GM19239 (cell line): Measurements from ENCODE around the gene FMN2.

ENCODE experiments used
- DNase-seq: peaks from one replicate; pipeline ENCODE4 v3.0.0; 2011; ENCODE audit warnings: low spot score; ENCODE audit not compliant: insufficient read length
- FAIRE-seq: peaks from 2 replicates; lab custom pipeline; 2011; peaks lifted over from hg19 to GRCh38; lab: Jason Lieb, UNC

FMN2 gene

DNA sequence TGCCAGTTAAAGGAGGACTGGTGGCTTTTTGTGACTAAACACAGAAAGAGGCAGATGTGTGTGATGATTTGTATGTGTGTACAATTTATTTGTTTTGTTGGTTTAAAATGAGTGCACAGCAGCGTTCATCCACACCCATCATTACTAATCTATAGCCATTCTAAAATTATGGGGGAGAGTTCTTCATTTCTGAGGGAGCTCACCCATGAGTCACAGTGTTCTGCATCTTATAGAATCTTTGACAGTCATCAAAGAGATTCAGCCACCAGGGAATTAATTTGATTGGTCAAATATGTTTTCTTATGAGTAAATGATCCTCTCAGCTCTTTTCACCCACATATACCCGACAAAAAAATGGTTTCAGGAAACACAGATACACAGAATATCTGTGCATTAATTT is 372.4 kb downstream of the FMN2 start:
- DNase-seq (no peak), FAIRE-seq (no peak)

DNA sequence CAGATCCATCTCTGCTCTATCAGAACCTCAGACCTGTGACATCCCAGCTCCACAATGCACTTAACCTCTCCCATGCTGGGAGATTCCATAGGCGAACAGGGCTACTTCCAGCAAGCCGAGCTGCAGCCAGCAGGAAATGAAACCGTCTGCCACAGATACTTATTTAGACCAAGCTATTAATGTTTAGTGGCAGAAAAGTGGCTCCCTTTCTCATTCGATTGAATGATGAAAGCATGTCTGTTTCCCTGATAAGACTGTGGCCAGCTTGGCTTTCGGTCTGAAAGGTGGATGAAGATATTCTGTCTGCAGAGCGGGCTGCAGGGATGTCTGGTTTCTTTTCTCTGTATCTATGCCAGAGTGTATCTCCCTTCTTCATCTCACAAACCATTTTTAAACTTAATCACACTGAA is 373.9 kb downstream of the FMN2 start:
- DNase-seq (no peak), FAIRE-seq (no peak)

DNA sequence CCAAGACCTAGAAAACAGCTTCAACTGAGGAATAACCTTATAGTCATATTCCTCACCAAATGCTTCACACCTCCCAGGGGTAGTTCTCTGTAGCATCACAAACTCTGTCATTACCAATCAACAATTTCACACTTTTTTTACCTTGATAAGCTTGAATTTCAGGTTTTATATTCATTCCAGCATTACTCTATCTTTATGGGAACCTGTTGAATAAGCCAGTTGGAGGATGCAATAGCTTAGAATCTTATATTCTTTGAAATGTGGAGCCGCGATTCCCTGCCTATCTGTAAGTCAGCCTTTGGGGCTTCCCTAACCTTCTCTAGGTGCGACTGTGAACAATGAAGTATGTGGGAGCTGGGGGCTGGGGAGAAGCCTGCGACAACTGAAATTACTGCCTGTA is 374.8 kb downstream of the FMN2 start:
- DNase-seq (no peak), FAIRE-seq (no peak)

DNA sequence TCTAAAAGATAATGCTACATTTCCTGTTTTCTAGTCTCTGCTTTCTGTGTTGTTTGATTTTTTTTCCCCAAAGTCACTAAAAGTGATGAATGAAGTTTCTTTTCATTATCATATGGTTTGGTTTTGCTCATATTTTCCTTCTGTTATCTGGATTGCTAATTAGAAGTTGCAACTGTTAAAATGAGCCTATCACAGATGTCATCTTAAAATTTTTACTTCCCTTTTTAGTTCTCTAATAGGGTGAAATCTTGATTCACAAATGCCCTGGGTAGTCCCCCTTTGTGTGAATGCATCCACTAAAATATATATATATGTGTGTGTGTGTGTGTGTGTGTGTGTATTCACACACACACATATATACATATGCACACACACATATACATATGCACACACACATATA is 376.2 kb downstream of the FMN2 start:
- no peak for FAIRE-seq
- DNase-seq: no peak

DNA sequence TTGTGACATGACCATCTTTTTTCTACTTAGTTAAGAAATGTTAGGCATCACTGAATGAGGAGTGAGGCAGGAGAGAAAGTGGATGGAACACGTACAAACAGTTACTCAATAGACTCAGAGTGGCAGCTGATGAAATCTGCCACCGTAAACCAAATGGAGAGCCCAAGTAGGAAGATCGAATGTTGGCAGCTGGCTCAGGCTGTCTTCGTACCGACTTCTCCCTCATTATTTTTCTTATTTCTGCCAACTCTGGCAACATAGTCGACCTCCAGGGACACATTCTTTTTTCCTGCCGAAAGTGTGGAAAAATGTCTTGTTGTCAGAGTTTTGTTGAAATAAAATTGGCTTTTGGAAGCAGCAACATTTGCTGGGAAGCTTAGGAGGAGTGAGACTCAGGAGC is 377.0 kb downstream of the FMN2 start:
- FAIRE-seq: no peak
- no peak for DNase-seq

DNA sequence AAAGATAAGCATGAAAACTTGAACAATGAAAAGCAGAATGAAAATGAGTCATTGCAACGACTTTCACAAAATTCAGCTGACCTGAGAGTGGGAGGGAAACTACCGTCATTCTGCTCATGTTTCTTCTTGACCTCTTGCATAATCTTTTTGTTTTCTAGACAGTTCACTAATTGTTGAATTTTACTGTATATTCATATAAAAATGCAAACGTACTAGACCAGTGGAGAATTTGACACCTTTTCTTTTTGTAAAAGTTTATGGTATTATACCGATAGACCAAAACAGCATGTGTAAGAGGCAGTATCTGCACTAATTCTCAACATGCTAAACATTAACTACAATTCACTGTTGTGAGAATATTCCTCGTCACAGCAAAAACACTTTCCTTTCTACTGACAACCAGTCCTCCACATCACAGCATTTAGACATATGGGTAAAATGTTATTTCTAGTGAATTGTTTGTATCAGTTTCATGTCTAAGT is 382.5 kb downstream of the FMN2 start:
- no peak for FAIRE-seq
- DNase-seq: no peak

DNA sequence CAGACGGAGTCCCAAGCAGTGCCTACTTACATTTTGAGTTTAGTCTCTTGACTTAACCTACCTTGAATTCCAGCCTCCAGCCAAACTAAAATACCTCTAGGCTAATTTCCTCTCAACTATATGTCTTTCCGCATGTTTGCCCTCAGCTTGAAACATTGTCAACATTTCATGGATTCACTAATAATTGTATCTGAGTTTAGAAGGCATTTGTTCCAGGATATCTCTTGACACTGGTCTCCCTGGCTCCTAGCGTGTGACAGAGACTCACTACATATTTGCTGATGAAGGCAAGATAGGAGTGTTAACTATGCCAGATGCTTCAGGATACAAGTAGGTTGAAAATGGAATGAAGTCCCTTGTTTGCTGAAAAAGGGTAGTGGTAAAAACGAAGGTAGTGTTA is 384.1 kb downstream of the FMN2 start:
- DNase-seq (no peak), FAIRE-seq (no peak)

DNA sequence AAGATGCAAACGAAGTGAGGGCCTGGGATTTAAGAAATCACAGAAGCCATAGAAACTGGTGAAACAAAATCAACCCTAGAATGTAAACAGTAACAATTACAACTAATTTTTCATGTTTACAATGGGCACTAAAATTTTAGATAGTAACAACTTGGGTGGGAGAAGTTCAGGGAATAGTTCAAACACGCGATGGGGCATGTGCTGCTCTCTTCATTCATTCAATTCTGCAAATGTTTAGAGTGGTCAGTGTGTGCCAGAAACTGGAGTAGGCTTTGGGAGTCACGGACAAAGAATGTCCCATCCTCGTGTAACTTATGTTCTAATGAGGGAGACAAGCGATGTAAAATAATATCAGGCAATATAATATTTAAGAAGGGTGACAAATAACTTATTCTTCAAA is 386.9 kb downstream of the FMN2 start:
- DNase-seq (no peak), FAIRE-seq (no peak)

DNA sequence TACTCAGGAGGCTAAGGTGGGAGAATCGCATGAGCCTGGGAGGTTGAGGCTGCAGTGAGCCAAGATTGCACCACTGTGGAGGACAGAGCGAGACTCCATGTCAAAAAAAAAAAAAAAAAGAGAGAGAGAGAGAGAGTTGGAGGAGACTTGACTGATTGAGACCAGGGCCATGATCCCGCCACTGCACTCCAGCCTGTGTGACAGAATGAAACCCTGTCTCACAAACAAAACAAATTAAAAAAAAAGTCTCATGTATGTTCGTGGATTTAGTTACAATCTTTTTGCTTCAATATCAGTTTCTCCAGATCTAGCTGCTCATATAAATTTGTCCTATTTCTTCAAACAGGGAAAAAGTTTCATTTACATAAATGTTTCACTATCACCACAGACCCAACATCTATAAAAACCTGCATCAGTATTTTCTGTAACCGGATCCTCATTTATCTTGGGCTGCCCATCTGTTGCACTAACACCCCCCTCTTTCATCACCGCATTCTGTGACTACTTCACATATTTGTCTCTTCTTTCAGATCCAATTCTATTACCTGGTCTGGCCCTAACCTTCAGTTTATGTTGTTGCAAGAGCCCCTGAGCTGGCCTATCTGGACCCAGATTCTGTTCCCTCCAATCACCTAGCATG is 393.2 kb downstream of the FMN2 start:
- no peak for FAIRE-seq
- no peak for DNase-seq

DNA sequence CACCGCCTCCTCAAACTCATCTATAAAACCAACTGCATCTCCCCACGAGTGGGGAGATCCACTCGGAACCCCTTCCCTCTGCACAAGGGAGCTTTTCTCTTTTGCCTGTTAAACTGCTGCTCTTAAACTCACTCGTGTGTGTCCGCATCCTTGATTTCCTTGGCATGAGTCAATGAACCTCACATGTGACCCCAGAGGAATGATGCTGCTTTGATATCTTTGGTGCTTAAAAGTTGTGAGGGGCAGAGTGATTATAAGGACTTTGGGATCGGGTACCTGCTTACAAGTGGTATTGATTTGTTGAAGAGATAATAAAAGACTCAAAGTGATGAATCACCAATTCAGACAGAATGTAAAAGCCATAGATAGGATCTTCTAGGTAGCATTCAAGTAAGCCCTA is 394.9 kb downstream of the FMN2 start:
- no peak for FAIRE-seq
- no peak for DNase-seq

DNA sequence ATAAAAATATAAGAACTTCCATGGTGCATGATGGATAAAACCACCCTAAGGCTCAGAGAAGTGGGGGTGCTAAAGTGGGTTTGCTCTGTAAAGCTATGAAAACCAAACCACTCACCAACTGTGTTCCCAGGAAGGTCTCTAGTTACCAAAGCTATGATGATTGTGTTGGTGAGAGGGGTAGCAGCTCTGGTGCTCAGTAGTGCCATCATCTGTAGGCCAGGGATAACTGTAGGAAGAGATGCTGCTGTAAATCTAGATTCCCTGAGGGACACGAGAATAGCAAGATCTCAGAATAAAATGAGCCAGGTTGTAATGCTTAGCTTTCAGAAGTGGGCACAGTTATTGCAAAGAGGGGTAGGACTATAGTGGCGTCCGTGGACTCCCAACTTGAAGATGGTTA is 395.8 kb downstream of the FMN2 start:
- no peak for FAIRE-seq
- DNase-seq: no peak

DNA sequence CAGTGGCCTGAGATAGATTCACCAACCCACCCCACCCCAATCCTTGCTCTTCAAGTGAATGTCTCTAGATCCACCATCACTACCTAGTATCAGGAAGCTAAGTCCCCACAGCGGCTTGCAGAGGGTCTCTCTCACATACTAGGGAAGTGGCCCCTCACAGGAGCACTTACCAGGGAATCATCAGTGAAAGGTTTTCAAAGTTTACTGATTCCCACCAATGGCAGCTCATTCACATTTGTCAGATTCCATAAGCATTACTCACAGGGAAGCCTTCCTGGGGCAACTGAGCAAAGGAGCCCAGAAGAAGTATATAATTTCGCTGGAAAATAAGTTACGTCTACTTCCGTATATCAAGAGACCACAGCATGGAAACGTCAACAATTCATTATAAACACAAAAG is 399.5 kb downstream of the FMN2 start:
- FAIRE-seq: no peak
- DNase-seq: no peak

DNA sequence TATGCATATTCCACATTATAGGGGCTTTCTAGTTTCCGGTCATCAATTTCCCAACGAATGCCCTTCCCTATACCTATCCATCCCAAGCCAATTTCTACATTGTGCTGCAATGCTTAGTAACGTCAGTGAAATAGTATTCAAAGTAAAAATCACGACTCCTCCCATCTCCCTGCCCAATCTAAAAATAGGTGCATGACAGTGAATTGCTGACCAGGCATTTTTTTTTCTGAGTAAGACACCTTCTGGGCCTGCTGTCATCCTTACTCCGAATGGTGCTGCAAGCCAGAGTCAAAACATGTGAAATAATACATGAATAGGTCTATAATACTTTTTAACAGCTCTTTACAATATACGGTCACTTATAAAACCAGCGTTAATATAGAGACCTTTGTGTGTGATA is 400.1 kb downstream of the FMN2 start:
- DNase-seq (no peak), FAIRE-seq (no peak)

DNA sequence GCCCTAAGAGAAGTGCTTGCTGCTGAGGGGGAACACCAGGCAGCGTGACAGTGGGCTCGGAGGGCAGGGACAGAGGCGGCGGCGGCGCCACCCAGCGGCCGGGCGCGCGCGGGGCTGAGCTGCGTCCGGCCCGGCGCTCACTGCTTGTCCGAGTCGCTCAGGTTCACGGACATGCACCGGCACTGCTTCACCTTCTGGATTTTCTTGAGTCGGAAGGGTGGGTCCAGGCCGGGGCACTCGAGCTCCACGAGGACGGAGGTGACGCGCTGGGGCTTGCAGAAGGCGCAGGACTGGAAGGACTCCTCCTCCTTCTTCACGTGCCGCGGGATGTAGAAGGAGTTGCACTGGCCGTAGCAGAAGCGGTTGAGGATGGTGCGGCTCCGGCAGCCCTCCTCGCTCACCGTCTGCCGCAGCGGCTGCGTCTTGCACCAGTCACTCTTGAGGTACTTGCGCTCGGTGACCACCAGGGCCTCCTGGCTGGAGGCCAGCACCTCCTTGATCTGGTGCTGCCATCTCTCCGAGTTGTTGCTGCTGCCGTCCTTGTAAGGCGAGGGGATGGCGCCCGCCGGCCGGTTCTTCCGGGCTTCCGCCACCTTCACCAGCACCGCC is 401.3 kb downstream of the FMN2 start:
- DNase-seq (no peak), FAIRE-seq (no peak)

DNA sequence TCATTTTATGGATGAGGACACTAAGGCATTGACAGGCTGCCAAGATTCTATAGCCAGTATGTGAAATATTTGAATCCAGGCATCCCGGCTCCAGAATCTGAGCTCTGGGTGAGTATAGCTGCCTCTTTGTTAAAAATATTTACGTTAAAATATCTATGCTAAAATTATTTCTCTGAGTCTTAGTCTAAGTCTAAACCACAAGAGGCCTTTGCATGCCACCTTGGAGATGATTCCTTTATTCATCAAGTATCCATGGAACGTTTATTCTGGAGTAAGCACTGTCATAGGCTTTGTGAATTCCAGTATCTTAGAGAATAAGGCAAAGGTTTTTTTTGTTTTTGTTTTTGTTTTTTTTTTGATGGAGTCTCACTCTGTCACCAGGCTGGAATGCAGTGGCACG is 403.9 kb downstream of the FMN2 start:
- FAIRE-seq (no peak), DNase-seq (no peak)

DNA sequence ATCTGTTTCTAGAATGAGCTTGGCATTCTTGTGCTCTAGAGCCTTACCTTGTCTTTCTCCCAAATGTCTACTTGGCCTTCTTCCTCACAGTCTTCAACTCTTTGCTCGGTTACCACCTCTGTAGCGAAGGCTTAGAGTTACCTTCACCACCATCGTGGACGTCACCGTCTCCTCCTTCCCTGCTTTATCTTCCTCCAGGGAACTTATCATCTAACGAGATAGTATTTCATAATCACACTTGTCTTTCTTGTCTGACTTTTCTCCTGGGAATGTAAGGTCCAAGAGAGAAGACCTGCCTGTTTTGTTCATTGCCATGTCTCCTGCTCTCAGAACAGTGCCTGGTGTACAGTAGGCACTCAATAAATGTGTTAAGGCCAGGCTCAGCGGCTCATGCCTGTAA is 404.7 kb downstream of the FMN2 start:
- DNase-seq: no peak
- no peak for FAIRE-seq

DNA sequence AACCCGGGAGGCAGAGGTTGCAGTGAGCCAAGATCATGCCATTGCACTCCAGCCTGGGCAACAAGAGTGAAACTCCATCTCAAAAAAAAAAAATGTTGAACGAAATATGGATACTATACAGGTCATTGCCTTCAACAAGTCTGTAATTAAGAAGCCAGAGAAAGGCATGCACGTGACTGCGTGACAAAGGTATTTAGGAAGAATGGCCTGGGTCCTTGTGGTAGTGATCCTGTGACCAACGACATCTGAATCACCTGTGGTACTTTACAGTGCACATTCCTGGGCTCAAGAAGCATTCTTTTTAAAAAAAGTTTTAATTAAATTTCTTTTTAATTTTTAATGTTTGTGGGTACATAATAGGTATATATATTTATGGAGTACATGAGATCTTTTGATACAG is 405.3 kb downstream of the FMN2 start:
- no peak for DNase-seq

DNA sequence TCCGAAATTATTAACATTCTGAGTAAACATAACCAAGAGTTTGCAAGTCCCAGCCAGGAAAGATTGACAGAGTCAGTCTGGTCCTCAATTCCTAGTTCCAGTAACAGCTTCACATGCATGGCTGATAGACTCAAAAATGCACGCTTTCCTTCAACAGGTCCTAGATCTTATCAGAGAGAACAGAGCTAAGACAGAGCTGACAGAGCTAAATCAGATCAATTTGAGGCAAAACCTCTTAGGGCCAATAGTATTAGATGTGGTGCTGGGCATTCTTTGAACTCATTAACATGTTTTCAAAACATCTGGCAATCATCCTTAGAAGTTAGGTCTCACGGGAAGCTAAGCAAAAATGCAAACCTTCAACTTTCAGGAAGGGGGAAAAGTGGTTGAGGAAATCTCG is 406.2 kb downstream of the FMN2 start:
- DNase-seq: no peak
- no peak for FAIRE-seq

More for the DNA sequence above, 405.3 kb downstream of the FMN2 start:
- no peak for FAIRE-seq

DNA sequence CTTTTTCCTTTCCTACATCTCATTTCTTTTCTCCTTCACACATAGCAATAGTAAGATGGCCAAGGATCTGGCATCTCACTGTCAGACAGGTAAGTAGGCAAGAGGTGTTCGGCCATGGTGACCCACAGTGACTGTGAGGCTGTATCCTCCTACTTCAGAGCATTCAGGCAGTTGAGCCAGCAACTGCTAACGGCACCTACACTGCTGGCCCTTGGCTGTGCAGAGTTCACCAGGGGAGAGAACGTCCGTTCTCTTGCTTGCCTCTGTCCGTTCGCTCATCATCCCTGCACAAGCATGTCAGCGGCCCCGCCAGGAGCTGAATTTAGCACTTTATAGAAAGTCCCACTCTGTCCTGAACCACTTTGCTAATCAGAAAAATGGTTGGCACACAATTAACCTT is 406.7 kb downstream of the FMN2 start:
- FAIRE-seq (no peak), DNase-seq (no peak)

DNA sequence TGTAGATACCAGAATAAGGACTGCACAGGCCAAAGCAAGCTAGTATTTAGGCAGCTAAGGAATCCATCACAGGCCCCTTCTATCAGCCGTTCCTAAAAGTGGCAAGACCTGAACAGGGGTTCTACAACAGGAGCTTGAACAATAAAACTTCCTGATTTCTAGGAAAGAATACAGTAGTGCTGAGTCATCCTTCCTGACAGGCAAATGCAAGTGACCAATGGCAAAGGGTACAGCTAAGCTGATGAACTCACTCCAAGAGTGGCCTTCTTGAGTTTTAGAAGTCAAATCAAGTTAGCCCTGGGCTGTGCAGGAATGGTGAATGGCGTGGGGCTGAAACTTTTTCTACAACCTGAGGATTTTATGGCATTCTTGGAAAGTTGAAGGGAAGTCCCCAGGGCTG is 407.3 kb downstream of the FMN2 start:
- DNase-seq (no peak), FAIRE-seq (no peak)

DNA sequence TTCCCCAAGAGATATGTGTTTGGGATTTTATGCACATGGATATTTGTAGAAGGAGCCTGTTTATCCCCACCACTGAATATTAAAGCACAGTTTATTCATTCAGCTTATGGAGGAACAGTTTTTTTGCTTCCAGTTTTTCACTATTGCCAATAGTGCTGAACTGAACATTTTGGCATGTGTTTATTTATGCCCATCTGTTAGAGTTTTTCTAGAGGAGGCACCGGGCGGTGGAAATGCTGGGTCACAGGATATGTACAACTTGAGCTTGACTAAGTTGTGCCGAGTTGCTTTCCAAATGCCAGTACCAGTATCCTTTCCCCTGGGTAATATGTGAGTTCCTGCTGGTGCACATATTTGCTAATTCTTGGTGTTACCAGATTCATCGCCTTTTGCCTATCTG is 409.0 kb downstream of the FMN2 start:
- FAIRE-seq (no peak), DNase-seq (no peak)

DNA sequence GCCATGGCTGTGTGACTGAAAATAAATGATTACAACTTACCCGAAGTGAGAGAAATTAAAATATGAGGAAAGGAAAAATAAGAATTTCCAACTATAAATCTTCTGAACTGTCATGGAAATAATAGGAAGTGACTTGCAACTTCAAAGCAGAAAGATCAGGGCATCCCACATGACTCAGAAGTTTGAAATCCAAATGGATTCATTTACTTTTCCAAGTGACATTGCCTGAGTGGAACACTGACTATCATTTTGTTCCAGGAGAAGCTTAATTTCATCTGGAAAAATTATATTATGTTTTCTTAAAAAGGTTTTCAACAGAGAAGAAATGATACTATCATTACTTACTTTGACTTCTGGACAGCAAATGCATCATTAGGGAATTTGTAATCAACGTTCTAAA is 409.4 kb downstream of the FMN2 start:
- no peak for DNase-seq
- FAIRE-seq: no peak
